HG03354 (cell line): ENCODE data around the gene WFDC13.
"Not testable (repeated sequence)": the region's sequence is repeated elsewhere in the genome, so short reads cannot be mapped to it uniquely, and the experiment has no call there.

ENCODE experiments used
- ATAC-seq: cut with Tn5 transposase; IDR thresholded peaks from one replicate; pipeline ENCODE4 v1.9.1; 2021; ENCODE audit warnings: mild to moderate bottlenecking; ENCODE audit not compliant: unreplicated experiment, poor library complexity, severe bottlenecking

The WFDC13 gene

GRCh38 chr20:45701873-45702272 lies at the start of gene WFDC13:
Gene WFDC13, plus strand, starts transcription at chr20:45702038. Its CDS starts 86 bp downstream, at chr20:45702124.
- no peak for ATAC-seq

GRCh38 chr20:45657038-45657437 lies 44.8 kb upstream of the WFDC13 start:
- not testable (repeated sequence) for ATAC-seq

- ATAC-seq = no peak
Measured at GRCh38 chr20:45670139-45670538, 31.7 kb upstream of the WFDC13 start, which contains the start of gene WFDC11. Gene WFDC11, minus strand, starts transcription at chr20:45670239. Its CDS starts 19,639 bp downstream, at chr20:45650600.

GRCh38 chr20:45672765-45673164 lies 29.1 kb upstream of the WFDC13 start:
- ATAC-seq = no peak

- no peak for ATAC-seq
Measured at GRCh38 chr20:45679650-45680049, 22.2 kb upstream of the WFDC13 start.

- ATAC-seq = no peak
Measured at GRCh38 chr20:45685896-45686295, 15.9 kb upstream of the WFDC13 start.

GRCh38 chr20:45693346-45693745 lies 8.5 kb upstream of the WFDC13 start:
- not testable (repeated sequence) for ATAC-seq

GRCh38 chr20:45695496-45695895 lies 6.3 kb upstream of the WFDC13 start:
- ATAC-seq = no peak

- no peak for ATAC-seq
Measured at GRCh38 chr20:45701104-45701503, 734 bp upstream of the WFDC13 start.

- no peak for ATAC-seq
Measured at GRCh38 chr20:45704969-45705637, 3.3 kb downstream of the WFDC13 start, which contains the start of gene WFDC10B. Gene WFDC10B, minus strand, starts transcription at chr20:45705019. Its CDS starts 19,027 bp downstream, at chr20:45685992.

- not testable (repeated sequence) for ATAC-seq
Measured at GRCh38 chr20:45716141-45716688, 14.4 kb downstream of the WFDC13 start.

- ATAC-seq = no peak
Measured at GRCh38 chr20:45722047-45722446, 20.2 kb downstream of the WFDC13 start, which contains the start of gene SPINT4. Gene SPINT4, plus strand, starts transcription at chr20:45722347. Its CDS starts 21 bp downstream, at chr20:45722368.

- ATAC-seq = no peak
Measured at GRCh38 chr20:45725134-45725533, 23.3 kb downstream of the WFDC13 start.

GRCh38 chr20:45727044-45727443 lies 25.2 kb downstream of the WFDC13 start:
- no peak for ATAC-seq

- ATAC-seq = no peak
Measured at GRCh38 chr20:45732199-45732598, 30.4 kb downstream of the WFDC13 start.

- no peak for ATAC-seq
Measured at GRCh38 chr20:45735552-45735951, 33.7 kb downstream of the WFDC13 start.

GRCh38 chr20:45735988-45736387 lies 34.1 kb downstream of the WFDC13 start:
- ATAC-seq = no peak

- no peak for ATAC-seq
Measured at GRCh38 chr20:45742596-45742995, 40.8 kb downstream of the WFDC13 start.

GRCh38 chr20:45745015-45745414 lies 43.2 kb downstream of the WFDC13 start:
- no peak for ATAC-seq

GRCh38 chr20:45751721-45752120 lies 49.9 kb downstream of the WFDC13 start:
- ATAC-seq = no peak

- no peak for ATAC-seq
Measured at GRCh38 chr20:45752746-45753145, 50.9 kb downstream of the WFDC13 start.
